PC-9 (cell line): Measurements from ENCODE around the gene WDR59.

ENCODE experiments used
- CTCF ChIP-seq: fragments of 200-600 bp; sonication (generic); conservative IDR thresholded peaks from 2 replicates; pipeline ENCODE4 v1.6.1; 2017; ENCODE audit warnings: mixed run types, antibody characterized with exemption, mild to moderate bottlenecking, moderate library complexity
- EZH2 ChIP-seq: fragments of 200-600 bp; sonication (generic); IDR thresholded peaks from 2 replicates; pipeline ENCODE4 v1.8.0; 2017; ENCODE audit warnings: antibody characterized with exemption, low read depth

- TF ChIP-seq CTCF (no peak), EZH2 (no peak)
Observed at GRCh38 chr16:75004460-75004859, 19.5 kb upstream of the WDR59 start.
